Left colon (tissue), 2 donors: Measurements from ENCODE around the gene ACAD8. TPM values are rescaled to one million over a fixed set of nuclear protein-coding genes. Genes with fewer than 3 reads are reported as not detected.
"Not testable (repeated sequence)": the region's sequence is repeated elsewhere in the genome, so short reads cannot be mapped to it uniquely, and the experiment has no call there.

Experiments used
- ATAC-seq: fragments of 200-7000 bp; cut with Tn5 transposase; one replicate; pipeline ENCODE4 v1.9.1; 2020; ENCODE audit warnings: mild to moderate bottlenecking, moderate library complexity
- DNase-seq, 2 donors: peaks; one replicate each; pipeline ENCODE4 v3.0.0-alpha.2; 2020
- intact Hi-C, 2 donors: fragments of 100-400 bp; cut with DNase I in 1 of 2; cut with micrococcal nuclease in 1 of 2; formaldehyde crosslinking; loops; one replicate each; pipeline versions ENCODE4 v1.11.2 to v1.14.0; 2022; cut with DNase I, micrococcal nuclease
- total RNA-seq, 2 donors: library from RNA; stranded (reverse); fragmentation: NEBNext Ultra II Directional; extraction: Animal tissue kit (Norgen Biotek cat#: 25700); gene quantifications; one replicate each; pipeline ENCODE4 v1.2.1, GENCODE V29; 2021
- donor health status: DM: no; HTN: no; CAD: no.
- donor health status: DM: yes; HTN: yes; CAD: no.

Gene ACAD8
- total RNA-seq, 2 donors from 2014 or later: 28.1 to 30.7 TPM

DNA sequence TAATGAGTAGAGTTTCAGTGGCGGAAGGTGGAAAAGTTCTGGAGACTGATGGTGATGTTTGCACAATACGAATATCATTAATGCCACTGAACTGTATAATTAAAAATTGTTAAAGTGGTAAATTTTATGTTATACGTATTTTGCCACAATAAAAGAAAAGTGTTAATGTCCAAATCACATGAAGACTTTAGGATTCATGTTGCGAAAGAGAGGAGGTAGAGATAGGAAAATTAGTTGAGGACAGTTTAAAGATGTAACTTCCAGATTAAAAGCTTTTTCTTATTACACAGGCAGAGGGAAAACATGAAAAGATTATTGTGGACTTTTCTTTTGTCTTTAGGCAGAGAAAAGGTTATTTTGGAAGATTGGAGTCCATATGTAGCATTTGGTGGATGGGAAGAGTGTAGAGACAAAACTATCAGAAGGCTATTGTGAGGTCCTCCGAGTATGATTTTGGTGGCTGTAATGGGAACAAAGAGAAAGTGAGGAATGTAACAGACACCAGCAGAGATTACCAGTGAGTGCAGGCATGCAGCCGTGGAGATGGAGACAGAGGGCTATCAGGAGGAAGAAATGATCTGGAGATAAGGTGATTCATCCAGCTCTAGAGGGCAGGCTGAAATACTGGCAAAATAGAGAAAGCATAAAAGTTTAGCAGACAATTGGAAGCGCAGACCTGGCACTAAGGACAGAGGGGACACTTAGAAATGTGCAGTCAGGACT lies 16.4 kb upstream of the ACAD8 start:
- ATAC-seq: no peak
- intact Hi-C loops: no loop called here

DNA sequence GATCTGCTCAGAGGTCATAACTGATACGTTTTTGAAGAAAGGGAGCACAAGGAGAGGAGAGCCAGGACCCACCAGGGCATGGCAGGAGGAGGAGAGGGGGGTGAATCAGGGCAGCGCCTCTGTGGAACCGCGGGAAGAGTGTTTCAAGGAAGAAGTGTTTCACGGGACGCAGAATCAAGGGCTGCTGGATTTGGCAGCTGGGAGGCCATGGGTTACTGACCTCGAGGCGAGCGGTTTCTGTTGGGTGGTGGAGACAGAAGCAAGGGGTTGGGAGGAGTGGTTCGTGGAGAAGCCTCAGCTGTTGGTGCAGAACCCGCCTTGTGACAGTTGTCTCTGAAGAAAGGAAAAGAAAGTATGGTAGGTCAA lies 15.8 kb upstream of the ACAD8 start:
- ATAC-seq: no peak
- intact Hi-C loops: no loop called here
- no peak for DNase-seq

More for the DNA sequence above, 16.4 kb upstream of the ACAD8 start:
- DNase-seq: no peak

DNA sequence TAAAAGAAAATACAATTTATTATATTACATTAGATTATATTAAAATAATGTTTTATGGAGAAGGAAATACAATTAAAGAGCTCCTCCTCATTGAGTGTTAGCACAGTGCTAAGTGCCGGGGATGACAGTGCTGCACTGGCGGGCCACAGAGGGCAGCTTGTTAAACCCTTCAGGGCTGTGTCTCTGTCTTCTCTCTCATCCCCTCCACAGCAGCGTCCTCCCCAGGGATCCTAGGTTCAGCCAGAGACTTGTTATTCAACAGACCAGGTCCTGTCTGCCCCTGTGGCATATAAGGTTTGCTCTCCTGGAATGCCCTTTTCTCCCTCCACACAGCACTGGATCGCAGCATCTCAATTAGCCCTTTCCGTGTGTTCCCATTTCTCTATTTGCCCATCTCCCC lies 14.4 kb upstream of the ACAD8 start:
- DNase-seq (no peak), ATAC-seq (no peak)
- intact Hi-C loops: no loop called here

DNA sequence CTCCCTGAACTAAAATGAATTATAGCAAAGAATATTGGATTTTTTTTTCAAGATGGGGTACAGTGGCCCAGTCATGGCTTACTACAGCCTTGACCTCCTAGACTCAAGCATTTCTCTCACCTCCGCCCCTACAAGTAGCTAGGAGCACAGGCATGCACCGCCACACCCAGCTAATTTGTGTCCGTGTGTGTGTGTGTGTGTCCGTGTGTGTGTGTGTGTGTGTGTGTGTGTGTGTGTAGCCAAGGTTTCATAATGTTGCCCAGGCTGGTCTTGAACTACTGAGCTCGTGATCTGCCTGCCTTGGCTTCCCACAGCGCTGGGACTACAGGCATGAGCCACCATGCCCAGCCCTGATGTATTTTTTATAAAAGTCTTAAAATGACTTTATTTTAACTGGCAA lies 12.8 kb upstream of the ACAD8 start:
- DNase-seq: no peak
- intact Hi-C loops: no loop called here
- no peak for ATAC-seq

DNA sequence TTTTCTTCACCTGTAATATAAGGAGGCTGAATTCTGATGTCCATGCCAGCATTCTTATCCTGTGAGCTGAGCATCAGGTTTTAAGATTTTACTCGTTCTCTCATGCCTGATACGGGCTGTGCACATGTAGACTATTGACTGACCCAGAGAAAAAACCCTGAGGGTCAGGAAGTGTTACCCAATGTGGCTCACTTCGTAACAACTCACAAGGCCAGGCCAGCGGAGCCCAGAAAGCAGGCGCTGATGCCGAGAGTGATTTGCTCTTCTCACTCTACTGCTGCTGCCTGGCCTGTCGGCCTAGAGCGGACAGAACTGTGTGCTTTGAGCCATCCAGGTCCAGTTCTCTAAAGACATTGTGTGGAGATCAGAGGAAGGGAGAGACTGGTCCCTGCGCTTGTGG lies 11.0 kb upstream of the ACAD8 start:
- intact Hi-C loops: no loop called here
- ATAC-seq (no peak), DNase-seq (no peak)

DNA sequence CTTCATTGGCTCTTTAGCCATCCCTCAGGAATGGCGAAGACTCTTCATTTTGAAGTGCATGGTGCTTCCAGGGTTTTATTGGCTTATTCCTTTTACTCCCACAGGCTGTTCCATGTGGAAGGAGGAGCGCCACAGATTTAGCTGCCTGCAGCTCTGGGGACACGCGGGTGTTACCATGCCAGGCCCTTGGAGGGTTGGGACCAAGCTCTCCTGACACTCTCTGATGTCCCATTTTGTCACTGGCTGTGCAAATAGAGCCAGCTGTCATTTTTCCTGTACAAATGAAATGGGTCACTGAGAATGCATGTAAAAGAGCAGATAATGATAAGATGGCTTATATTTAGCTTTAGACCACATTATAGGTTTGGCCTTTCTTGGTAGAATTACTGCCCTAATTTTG lies 9.5 kb upstream of the ACAD8 start:
- DNase-seq: no peak
- intact Hi-C loops: no loop called here
- ATAC-seq: no peak

DNA sequence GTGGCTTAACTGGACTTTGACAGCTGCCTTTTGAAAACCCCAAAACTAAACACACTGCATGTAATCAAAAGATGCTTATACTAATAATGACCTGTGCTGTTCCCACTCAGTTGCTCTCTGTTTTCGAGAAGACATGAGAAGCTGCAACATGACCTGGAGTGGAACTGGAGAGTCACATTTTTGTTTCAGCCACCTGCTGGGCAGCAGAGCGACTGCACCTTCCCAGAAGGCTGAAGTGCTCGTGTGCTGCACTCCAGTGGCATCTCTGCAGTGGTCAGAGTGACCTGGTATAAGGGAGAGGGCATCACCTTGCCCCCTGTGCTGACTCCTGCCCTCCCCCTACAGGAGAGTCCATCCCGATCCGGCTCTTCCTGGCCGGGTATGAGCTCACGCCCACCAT lies 8.8 kb upstream of the ACAD8 start:
- ATAC-seq (peak; percentile 62), DNase-seq (no peak)
- intact Hi-C loops: no loop called here

DNA sequence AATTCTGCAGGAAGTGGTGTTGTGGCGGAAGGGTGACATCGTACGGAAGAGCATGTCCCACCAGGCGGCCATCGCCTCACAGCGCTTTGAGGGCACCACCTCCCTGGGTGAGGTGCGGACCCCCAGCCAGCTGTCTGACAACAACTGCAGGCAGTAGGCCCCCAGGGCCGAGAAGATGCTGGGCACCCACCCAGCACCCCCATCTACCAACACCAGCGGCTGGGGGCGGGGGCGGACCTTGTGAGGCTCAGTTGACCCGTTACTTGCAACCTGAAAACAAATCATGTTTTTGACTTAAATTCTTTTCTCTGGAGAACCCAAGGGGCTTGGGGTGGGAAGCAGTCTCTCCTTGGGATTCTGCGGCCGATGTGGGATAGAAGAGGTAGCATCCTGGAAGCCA lies 7.9 kb upstream of the ACAD8 start:
- DNase-seq (no peak), ATAC-seq (no peak)
- intact Hi-C loops: no loop called here

DNA sequence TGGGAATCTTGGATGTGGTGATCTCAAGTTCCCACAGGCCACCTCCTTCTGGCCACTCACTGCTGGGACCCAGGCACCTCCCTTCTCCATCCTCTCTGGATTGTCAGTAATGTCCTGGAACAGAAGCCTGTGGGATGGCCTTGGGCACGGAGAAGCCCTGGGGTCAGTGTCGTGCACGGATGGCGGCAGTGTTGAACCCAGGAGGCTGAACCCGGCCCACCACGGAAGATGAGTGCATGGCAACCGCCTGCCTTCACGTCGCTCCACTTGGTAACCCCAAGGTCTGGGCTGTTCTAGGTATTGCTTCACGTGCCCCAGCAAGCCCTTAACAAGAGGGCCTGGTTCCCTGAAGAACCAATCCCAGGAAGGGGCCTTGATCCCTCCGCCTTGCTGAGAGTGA lies 7.3 kb upstream of the ACAD8 start:
- ATAC-seq (no peak), DNase-seq (no peak)
- intact Hi-C loops: no loop called here

DNA sequence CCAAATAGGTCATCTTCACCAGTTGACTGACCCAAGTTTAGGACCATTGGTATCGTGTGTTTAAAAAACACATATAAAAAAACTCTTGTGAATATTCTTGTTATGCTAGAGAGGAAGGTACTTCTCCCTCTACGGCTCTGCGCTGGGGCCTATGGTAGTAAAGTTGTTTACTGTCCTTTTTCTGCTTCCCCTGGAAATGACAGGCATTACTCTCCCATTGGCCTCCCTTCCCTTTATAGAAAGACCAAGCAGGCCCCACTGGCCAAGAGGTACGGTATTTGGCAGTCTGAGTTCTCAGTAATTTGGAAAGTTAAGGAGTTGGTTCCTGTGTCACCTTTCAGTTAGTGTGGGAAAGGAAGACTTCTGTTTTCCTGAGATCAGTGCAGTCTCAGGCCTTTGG lies 6.7 kb upstream of the ACAD8 start:
- no peak for DNase-seq
- intact Hi-C loops: no loop called here
- no peak for ATAC-seq

DNA sequence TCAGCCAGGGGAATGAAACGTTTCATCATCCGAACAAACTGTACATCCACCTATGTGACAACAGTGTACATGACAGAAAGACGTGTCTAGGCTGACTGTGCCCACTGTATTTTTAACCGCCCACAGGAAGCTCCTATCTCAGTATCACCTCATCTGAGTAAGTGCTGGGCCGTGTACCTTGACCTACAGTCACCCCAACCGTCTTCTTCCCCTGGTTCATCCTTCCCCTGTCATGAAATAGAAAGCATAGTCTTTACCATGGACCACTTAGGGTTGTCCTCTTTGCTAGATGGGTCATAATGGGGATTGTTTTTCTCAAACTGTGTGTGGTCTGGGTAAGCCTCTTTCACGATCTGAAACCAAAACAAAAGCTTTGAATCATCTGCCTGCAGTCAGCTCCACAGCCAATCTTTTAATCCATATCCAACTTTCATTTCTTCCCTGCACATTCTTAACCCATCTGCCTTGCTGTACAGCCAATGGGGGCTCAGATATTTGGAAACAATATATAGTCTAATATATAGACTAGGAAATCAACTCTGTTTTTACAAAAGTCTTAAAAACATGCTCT lies 4.4 kb upstream of the ACAD8 start:
- intact Hi-C loops: no loop called here
- DNase-seq (no peak), ATAC-seq (no peak)

DNA sequence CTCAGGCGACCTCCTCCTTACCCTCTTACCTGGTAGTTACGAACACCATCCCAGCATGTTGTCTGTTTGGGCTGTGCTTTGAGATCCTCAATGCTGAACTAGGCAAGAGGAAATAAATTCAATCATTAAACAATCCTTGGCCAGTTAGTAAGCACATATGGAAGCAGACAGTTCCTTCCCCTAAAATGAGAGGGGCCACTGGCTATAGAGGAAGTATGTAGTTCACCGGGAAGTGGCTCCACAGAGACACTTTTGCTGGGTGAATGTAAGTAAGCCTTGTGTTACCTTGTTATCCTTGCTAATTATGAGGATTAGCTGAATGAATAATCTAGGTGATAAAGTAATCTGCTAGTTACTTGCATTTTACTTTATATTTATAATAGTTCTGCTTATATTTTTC lies 3.1 kb upstream of the ACAD8 start:
- intact Hi-C loops: no loop called here
- DNase-seq: no peak
- ATAC-seq: no peak

DNA sequence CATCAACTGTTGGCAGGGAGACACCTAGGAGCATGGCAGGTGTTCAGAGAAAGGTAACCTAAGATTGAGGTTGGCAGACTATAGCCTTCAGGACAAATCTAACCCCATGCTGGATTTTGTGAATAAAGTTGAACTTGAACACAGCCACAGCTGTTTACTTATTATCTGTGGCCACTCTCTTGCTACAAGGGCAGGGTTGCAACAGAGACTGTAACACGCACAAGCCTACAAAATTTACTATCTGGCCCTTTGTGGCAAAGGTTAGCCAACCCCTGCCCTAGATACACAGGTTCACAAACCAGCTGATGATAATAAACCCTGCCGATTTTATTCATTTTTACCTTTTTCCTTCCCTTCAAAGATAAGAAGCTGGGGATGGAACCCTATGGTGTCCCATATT lies 2.7 kb upstream of the ACAD8 start:
- DNase-seq (no peak), ATAC-seq (no peak)
- intact Hi-C loops: no loop called here

DNA sequence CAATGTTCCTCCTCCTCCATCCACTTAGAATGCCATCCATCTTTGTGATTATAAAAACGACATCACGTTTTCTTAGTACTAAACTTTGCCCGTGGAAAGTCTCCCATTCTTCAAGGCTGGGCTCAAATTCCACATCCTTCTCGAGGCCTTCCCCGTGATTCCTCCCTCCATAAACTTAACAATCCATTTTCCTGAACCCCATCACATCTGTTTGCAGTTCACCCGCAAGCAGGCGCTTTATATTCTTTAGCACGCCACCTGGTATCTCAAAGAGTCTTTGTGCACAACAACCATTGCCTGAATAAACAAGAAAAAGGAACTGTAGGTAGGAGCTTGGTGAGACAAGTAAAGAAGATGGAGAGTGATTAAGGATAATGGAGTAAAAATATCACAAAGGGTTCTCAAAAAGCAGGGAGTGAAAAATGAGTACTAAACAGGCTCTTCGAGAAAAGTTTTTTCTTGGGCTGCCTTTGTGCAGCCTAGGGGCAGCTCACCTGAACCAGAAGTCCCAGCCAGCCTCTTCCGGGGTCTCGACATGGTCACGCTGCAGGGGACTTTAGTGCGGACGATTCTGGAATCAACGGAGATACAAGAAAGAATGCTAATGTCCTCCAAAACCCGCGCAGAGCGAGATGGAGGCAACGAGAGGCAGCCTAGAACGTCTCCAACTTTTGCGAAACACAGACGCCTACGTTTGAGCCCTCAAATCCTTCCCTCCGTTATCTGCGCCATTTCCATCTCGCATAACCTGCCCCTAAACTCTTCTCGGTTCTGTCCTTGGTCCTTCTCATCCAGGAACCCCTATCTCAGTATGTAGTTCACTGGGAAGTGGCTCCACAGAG lies 801 bp upstream of the ACAD8 start:
- intact Hi-C loops: no loop called here
- peak in 1 of 2 donors; percentile 41 for DNase-seq
- peak; percentile 26 for ATAC-seq

DNA sequence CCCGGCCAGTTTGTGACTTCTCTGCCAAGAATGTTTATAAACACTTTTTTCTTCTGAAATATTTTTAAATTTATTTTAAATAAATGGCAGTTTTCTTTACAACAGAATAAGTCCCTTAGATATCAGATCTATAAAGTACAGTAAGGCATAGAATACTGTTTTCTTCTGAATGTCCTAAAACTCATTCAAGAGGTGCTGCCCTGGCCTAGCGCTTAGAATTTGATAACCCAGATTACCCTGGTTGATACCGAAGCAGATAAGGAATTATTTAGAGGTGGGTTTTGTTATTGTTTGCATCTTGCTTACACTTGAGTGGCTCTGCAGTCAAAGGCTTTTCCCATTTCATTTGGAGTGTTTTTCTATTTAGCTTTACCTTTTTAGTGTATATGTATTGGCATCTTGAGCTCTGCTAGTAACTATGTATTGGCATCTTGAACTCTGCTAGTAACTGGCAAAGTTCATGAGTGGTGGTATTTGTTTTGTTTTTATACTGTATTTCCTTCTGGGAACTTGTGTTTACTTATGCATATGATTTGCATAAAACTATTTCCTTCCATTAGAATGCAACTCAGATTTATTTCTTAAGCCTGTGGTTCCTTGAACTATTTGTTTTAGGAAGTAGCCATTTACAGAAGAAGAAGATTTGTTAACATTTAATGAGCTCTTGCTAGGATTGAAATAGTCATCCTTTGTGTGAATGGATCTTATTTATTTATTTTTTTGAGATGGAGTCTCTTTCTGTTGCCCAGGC lies 1.2 kb downstream of the ACAD8 start:
- intact Hi-C loops: no loop called here
- no peak for ATAC-seq
- no peak for DNase-seq

DNA sequence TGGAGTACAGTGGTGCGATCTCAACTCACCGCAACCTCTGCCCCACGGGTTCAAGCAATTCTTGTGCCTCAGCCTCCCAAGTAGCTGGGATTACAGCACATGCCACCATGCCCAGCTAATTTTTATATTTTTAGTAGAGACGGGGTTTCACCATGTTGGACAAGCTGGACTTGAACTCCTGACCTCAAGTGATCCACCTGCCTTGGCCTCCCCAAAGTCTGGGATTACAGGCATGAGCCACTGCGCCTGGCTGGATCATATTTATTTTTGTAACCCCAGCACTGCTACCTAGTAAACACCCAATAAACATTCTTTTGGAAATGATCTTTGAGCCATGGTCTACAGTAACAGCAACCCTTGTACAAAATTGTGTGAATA lies 1.8 kb downstream of the ACAD8 start:
- ATAC-seq, intact Hi-C loops, DNase-seq: not testable (repeated sequence)

DNA sequence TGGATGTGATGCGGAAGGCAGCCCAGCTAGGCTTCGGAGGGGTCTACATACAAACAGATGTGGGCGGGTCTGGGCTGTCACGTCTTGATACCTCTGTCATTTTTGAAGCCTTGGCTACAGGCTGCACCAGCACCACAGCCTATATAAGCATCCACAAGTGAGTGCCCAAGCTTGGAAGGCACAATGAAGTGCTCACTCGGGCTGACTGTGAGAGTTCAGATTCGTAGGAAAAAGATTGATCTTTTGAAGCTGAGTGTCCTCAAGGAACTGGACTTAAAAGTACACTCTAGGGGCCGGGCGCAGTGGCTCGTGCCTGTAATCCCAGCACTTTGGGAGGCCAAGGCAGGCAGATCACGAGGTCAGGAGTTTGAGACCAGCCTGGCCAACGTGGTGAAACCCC lies 3.7 kb downstream of the ACAD8 start:
- ATAC-seq (no peak), DNase-seq (no peak)
- intact Hi-C loops: no loop called here

DNA sequence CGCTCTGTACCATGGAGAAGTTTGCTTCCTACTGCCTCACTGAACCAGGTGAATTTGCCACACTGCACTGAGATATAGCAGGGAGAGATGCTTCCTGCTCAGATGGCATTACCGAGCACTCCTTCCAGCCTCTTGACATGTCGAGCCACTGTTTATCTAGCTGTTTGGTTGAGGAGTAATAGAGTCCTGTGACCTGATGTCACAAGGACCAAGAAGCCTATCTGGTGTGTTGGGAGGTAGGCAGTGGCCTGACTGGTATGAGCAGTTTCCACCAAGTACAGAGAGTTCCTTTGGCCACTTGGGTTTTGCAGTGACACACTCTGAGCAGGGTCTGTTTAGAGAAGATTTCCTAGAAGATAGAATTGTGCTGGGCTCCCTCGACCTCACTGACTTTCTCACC lies 5.2 kb downstream of the ACAD8 start:
- DNase-seq (no peak), ATAC-seq (no peak)
- intact Hi-C loops: no loop called here

DNA sequence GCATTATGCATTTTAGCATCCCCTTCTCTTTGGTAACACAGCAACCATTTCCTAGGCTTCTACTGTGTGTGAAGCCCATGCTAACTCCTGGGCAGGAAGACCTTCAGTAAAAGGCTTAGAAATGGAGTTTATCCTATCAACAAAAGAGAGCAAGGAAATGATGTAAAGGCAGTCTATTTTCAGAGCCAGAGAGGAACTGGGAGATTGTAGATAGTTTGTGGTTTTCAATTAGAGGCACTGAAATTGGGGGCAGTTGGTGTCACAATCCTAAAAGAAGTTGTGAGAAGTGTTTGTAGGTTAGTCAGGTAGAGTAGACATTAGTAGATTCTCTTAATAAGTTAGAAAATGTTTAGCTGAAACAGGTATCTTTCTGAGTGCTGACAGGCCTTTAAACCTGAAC lies 7.1 kb downstream of the ACAD8 start:
- DNase-seq (no peak), ATAC-seq (no peak)
- intact Hi-C loops: no loop called here

DNA sequence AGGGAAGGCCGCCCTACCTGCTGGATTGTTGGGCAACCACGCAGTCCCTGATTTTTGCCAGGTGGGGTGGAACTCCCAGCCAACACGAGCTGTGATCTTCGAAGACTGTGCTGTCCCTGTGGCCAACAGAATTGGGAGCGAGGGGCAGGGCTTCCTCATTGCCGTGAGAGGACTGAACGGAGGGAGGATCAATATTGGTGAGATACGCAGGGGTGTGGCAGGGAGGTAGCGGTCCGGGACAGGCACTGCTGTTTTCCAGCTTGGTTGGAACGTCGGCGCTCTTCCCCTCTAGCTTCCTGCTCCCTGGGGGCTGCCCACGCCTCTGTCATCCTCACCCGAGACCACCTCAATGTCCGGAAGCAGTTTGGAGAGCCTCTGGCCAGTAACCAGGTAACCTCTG lies 7.6 kb downstream of the ACAD8 start:
- intact Hi-C loops: no loop called here

More for the DNA sequence above, 7.6 kb downstream of the ACAD8 start:
- DNase-seq (no peak), ATAC-seq (no peak)
